Prostate gland (tissue), 2 donors: ENCODE data around the gene LNPEP.

Experiments
- POLR2A ChIP-seq: fragments of 450-650 bp; IDR thresholded peaks from one replicate; pipeline ENCODE4 v1.6.1; 2016; ENCODE audit warnings: antibody characterized with exemption, mild to moderate bottlenecking
- POLR2AphosphoS5 ChIP-seq: sonication (generic); formaldehyde crosslinking; IDR thresholded peaks from one replicate; pipeline ENCODE4 v1.6.1; 2017; ENCODE audit warnings: antibody characterized with exemption
- TF ChIP-seq, protein P1 (sequence below), 4 experiments: fragments of 200-600 bp in 2 of 4; fragments of 450-650 bp in 2 of 4; sonication (generic) in 2 of 4; IDR thresholded peaks; 1 replicate in 3 of 4; 2 replicates in 1 of 4; pipeline ENCODE4 v1.5.1; 2016 to 2019; ENCODE audit warnings: antibody characterized with exemption in 4 of 4, mild to moderate bottlenecking in 2 of 4, moderate library complexity in 2 of 4

DNA sequence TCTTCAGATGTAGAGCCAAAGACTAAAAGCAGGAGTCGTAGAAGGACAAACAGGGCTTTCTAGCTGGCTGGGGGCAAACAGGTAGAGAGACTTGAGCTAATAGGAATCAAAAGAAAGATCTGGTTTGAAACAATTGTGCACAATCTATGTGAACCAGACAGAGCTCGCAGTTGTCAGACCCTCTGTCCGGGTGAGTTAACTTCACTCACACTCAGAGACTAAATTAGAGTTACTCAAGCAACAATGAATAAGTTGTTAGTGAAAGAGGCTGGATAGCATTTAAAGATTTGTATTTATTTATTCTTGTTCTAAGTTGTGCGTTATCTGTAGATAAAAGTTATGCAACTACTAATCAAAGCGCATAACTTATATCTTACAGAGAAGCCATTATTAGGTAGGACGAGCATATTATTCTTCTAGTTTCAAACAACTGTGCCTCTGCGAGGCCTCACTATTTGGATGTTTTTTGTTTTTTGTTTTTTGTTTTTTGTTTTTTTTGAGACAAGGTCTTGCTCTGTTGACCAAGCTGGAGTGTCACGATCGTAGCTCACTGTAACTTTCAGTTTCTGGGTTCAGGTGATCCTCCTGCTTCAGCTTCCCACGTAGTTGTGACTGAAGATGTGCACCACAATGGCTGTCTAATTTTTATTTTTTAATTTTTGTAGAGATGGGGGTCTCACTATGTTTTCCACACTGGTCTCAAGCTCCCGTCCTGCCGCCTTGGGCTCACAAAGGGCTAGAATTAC lies 13.2 kb upstream of the LNPEP start:
- TF ChIP-seq, protein P1, sequence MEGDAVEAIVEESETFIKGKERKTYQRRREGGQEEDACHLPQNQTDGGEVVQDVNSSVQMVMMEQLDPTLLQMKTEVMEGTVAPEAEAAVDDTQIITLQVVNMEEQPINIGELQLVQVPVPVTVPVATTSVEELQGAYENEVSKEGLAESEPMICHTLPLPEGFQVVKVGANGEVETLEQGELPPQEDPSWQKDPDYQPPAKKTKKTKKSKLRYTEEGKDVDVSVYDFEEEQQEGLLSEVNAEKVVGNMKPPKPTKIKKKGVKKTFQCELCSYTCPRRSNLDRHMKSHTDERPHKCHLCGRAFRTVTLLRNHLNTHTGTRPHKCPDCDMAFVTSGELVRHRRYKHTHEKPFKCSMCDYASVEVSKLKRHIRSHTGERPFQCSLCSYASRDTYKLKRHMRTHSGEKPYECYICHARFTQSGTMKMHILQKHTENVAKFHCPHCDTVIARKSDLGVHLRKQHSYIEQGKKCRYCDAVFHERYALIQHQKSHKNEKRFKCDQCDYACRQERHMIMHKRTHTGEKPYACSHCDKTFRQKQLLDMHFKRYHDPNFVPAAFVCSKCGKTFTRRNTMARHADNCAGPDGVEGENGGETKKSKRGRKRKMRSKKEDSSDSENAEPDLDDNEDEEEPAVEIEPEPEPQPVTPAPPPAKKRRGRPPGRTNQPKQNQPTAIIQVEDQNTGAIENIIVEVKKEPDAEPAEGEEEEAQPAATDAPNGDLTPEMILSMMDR (IDR thresholded peaks at IDR 0.05), result no peak
- TF ChIP-seq POLR2A (no peak), POLR2AphosphoS5 (no peak)
